HepG2 (cell line): ENCODE data around the gene HMGN5. TPM values are rescaled to one million over a fixed set of nuclear protein-coding genes. Genes with fewer than 3 reads are reported as not detected.

Experiments used
- ATAC-seq: fragments of 200-7000 bp; cut with Tn5 transposase; 3 replicates; pipeline ENCODE4 v1.9.1; 2020; ENCODE audit warnings: mild to moderate bottlenecking, moderate library complexity
- BruUV-seq: library from RNA; stranded (reverse); fragments of 400-500 nt; replicated peaks from 2 replicates; lab custom pipeline; 2021; lab: Mats Ljungman, UMichigan
- CTCF ChIA-PET: fragments of 300-600 bp; formaldehyde crosslinking; extraction: SDS; loops from one replicate; lab custom pipeline; 2021; ENCODE audit warnings: low total read pairs, inconsistent platforms, low intra/inter-chr PET ratio; lab: Yijun Ruan, JAX
- POLR2A ChIA-PET: fragments of 350-600 bp; sonication (Branson Sonifier 250); formaldehyde crosslinking; loops from one replicate; lab custom pipeline; 2020; ENCODE audit warnings: antibody characterized with exemption, inconsistent platforms; lab: Yijun Ruan, JAX
- DNase-seq: peaks from one replicate; pipeline ENCODE4 v3.0.0-alpha.2; 2015; ENCODE audit warnings: low spot score
- FAIRE-seq: peaks from 3 replicates; lab custom pipeline; 2011; peaks lifted over from hg19 to GRCh38; lab: Jason Lieb, UNC
- H2AFZ ChIP-seq: one replicate; pipeline ENCODE4 v1.6.1; 2011; ENCODE audit warnings: low read length, inconsistent platforms
- H3K27ac ChIP-seq: fragments of 300-600 bp; 3 replicates; pipeline ENCODE4 v1.8.0; 2011; ENCODE audit warnings: mixed run types, mild to moderate bottlenecking, mixed read lengths, low read length, inconsistent platforms; ENCODE audit not compliant: insufficient read depth; ENCODE audit errors: extremely low read length
- H3K27me3 ChIP-seq, 2 experiments: fragments of 200-600 bp in 1 of 2; 2 replicates in 1 of 2; 3 replicates in 1 of 2; pipeline versions ENCODE4 v1.6.0 to v1.8.0; 2011; ENCODE audit warnings: low read length in 2 of 2, mild to moderate bottlenecking in 2 of 2, moderate library complexity in 2 of 2, inconsistent platforms in 1 of 2; ENCODE audit not compliant: insufficient read depth in 2 of 2, control insufficient read depth in 1 of 2
- H3K36me3 ChIP-seq, 2 experiments: fragments of 200-600 bp in 1 of 2; replicated peaks in 1 of 2; 2 replicates in 1 of 2; 3 replicates in 1 of 2; pipeline versions ENCODE4 v1.5.1 to v1.8.0; 2011; ENCODE audit warnings: low read length in 2 of 2, inconsistent platforms in 1 of 2; ENCODE audit not compliant: insufficient read depth in 2 of 2, control insufficient read depth in 1 of 2
- H3K4me1 ChIP-seq: 2 replicates; pipeline ENCODE4 v1.5.1; 2012; ENCODE audit warnings: low read length, inconsistent platforms; ENCODE audit not compliant: insufficient read depth
- H3K4me2 ChIP-seq: 2 replicates; pipeline ENCODE4 v1.6.0; 2011; ENCODE audit warnings: low read depth, low read length, inconsistent platforms
- H3K4me3 ChIP-seq, 3 experiments: fragments of 200-600 bp in 1 of 3; sonication (generic), shearing (Covaris generic) in 1 of 3; replicated peaks in 1 of 3; 2 replicates each; pipeline ENCODE4 v1.5.1; 2011 to 2016; ENCODE audit warnings: low read length in 3 of 3, inconsistent platforms in 2 of 3, low read depth in 2 of 3, mild to moderate bottlenecking in 2 of 3, control low read depth in 1 of 3, mixed read lengths in 1 of 3; ENCODE audit not compliant: insufficient read depth in 1 of 3
- H3K79me2 ChIP-seq: one replicate; pipeline ENCODE4 v1.6.1; 2011; ENCODE audit warnings: low read length, inconsistent platforms; ENCODE audit not compliant: insufficient read depth
- H3K9ac ChIP-seq: 2 replicates; pipeline ENCODE4 v1.6.0; 2011; ENCODE audit warnings: mild to moderate bottlenecking, low read depth, low read length, inconsistent platforms; ENCODE audit not compliant: insufficient read depth
- H3K9me3 ChIP-seq: 2 replicates; pipeline ENCODE4 v1.5.1; 2012; ENCODE audit warnings: mild to moderate bottlenecking, low read length
- H4K20me1 ChIP-seq: 2 replicates; pipeline ENCODE4 v1.6.0; 2011; ENCODE audit warnings: inconsistent platforms, mild to moderate bottlenecking, low read length, moderate library complexity; ENCODE audit not compliant: insufficient read depth
- BRCA1 ChIP-seq: sonication (generic); formaldehyde crosslinking; IDR thresholded peaks from 2 replicates; pipeline ENCODE4 v1.4.0; 2020; ENCODE audit warnings: missing genetic modification reagents
- CENPT ChIP-seq: sonication (generic); formaldehyde crosslinking; IDR thresholded peaks from 2 replicates; pipeline ENCODE4 v1.8.0; 2022; ENCODE audit warnings: low read depth, mild to moderate bottlenecking, moderate library complexity, missing genetic modification reagents
- CHD4 ChIP-seq: fragments of 200-600 bp; sonication (generic); IDR thresholded peaks from 2 replicates; pipeline ENCODE4 v1.7.0; 2017; ENCODE audit warnings: mild to moderate bottlenecking, low read length, borderline replicate concordance
- ETV6 ChIP-seq: sonication (generic); formaldehyde crosslinking; conservative IDR thresholded peaks from 2 replicates; pipeline ENCODE4 v1.4.0; 2020; ENCODE audit warnings: missing genetic modification reagents
- PLRG1 ChIP-seq: fragments of 450-650 bp; conservative IDR thresholded peaks from 2 replicates; pipeline ENCODE4 v1.6.1; 2016
- TOPORS ChIP-seq: sonication (generic); formaldehyde crosslinking; IDR thresholded peaks from 2 replicates; pipeline ENCODE4 v1.8.0; 2023; ENCODE audit warnings: mild to moderate bottlenecking, missing genetic modification reagents
- ZNF136 ChIP-seq: sonication (generic); formaldehyde crosslinking; IDR thresholded peaks from 2 replicates; pipeline ENCODE4 v1.8.1; 2022; ENCODE audit warnings: low read depth, mild to moderate bottlenecking, moderate library complexity, missing genetic modification reagents
- ZNF616 ChIP-seq: sonication (generic); formaldehyde crosslinking; IDR thresholded peaks from 2 replicates; pipeline ENCODE4 v1.5.0; 2020; ENCODE audit warnings: low read depth, mild to moderate bottlenecking, missing genetic modification reagents
- WGBS: methylation state at CpG from one replicate; pipeline ENCODE4 v1.1.6; 2017; ENCODE audit warnings: low lambda C conversion rate; 5-methylcytosine and 5-hydroxymethylcytosine counted together
- in situ Hi-C: cut with HindIII; loops from 2 replicates; pipeline ENCODE4 v1.10.0; 2017; ENCODE audit warnings: low pct_unique_long_range_greater_than_20kb; ENCODE audit not compliant: extremely low pct_ligation_motif_present
- intact Hi-C: fragments of 100-400 bp; cut with micrococcal nuclease; formaldehyde crosslinking; loops from one replicate; pipeline ENCODE4 v1.10.0; 2022; ENCODE audit not compliant: unreplicated experiment
- polyA plus RNA-seq, 8 experiments: library from polyadenylated mRNA; depleted of rRNA in 3 of 8; stranded (reverse) in 7 of 8; unstranded in 1 of 8; fragments of >200 nt; fragmentation: Illumina TruSeq in 4 of 8; extraction: Trizol in 4 of 8; gene quantifications; 2 replicates each; pipeline versions ENCODE4 v1.2.1 to v1.2.3, GENCODE V29; 2011 to 2016; ENCODE audit warnings: low read depth in 4 of 8, missing spikeins in 1 of 8, mixed read lengths in 1 of 8; ENCODE audit not compliant: insufficient read depth in 1 of 8
- total RNA-seq, 5 experiments: library from RNA; depleted of rRNA; stranded (reverse); fragments of >200 nt; fragmentation: Illumina TruSeq; extraction: Trizol; gene quantifications; 2 replicates each; pipeline ENCODE4 v1.2.3, GENCODE V29; 2016; ENCODE audit warnings: low read depth in 1 of 5
- TF ChIP-seq, protein P1 (sequence below): sonication (generic); formaldehyde crosslinking; IDR thresholded peaks from 2 replicates; pipeline ENCODE4 v1.5.1; 2020; ENCODE audit warnings: mild to moderate bottlenecking, missing genetic modification reagents, borderline replicate concordance
- TF ChIP-seq, protein P2 (sequence below): sonication (generic); formaldehyde crosslinking; IDR thresholded peaks from 2 replicates; pipeline ENCODE4 v1.5.0; 2020; ENCODE audit warnings: mild to moderate bottlenecking, missing genetic modification reagents, borderline replicate concordance
- TF ChIP-seq, protein P3 (sequence below): IDR thresholded peaks from 2 replicates; pipeline ENCODE4 v1.4.0; 2020; ENCODE audit warnings: mild to moderate bottlenecking, missing genetic modification reagents

The HMGN5 gene
- total and polyA plus RNA-seq, 2 of the 13 experiments (the other 11 are each of a cell fraction or from before 2014, with no cell fraction given): 0.24 to 0.44 TPM

GRCh38 chrX:81206476-81206875 is 4.8 kb upstream of the HMGN5 start:
- 79% methylated on average over 1 of the region's 1 CpG for WGBS
- BruUV-seq: no TSS peak
- intact Hi-C loops (loop anchor here (10.0 kb wide), 1 partner anchor 392 kb away; no protein-coding TSS in a partner anchor), in situ Hi-C loops (no loop called here)
- Histone ChIP-seq H3K9me3 (no peaks in the 10 kb centered on the region), H2AFZ (no peak overlapping the region), H3K4me3 (no peak overlapping the region), H3K9ac (no peak overlapping the region), H3K36me3 (no peaks in the 10 kb centered on the region), H3K27ac (no peak overlapping the region), H3K79me2 (no peaks in the 10 kb centered on the region), H3K27me3 (no peaks in the 10 kb centered on the region), H4K20me1 (no peaks in the 10 kb centered on the region), H3K4me1 (no peaks in the 10 kb centered on the region), H3K4me2 (no peak overlapping the region)
- no peak for TF ChIP-seq ZNF616
- TF ChIP-seq BRCA1 (CRISPR knock-in tag): no peak
- TF ChIP-seq TOPORS (CRISPR knock-in tag): no peak
- no peak for TF ChIP-seq CENPT (CRISPR knock-in tag)
- TF ChIP-seq ETV6 (CRISPR knock-in tag): no peak
- TF ChIP-seq ZNF136 (CRISPR knock-in tag): no peak
- TF ChIP-seq, protein P1, sequence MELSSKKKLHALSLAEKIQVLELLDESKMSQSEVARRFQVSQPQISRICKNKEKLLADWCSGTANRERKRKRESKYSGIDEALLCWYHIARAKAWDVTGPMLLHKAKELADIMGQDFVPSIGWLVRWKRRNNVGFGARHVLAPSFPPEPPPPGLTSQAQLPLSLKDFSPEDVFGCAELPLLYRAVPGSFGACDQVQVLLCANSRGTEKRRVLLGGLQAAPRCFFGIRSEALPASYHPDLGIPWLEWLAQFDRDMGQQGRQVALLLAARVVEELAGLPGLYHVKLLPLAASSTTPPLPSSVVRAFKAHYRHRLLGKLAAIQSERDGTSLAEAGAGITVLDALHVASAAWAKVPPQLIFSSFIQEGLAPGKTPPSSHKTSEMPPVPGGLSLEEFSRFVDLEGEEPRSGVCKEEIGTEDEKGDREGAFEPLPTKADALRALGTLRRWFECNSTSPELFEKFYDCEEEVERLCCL (CRISPR knock-in tag): no peak
- TF ChIP-seq, protein P2, sequence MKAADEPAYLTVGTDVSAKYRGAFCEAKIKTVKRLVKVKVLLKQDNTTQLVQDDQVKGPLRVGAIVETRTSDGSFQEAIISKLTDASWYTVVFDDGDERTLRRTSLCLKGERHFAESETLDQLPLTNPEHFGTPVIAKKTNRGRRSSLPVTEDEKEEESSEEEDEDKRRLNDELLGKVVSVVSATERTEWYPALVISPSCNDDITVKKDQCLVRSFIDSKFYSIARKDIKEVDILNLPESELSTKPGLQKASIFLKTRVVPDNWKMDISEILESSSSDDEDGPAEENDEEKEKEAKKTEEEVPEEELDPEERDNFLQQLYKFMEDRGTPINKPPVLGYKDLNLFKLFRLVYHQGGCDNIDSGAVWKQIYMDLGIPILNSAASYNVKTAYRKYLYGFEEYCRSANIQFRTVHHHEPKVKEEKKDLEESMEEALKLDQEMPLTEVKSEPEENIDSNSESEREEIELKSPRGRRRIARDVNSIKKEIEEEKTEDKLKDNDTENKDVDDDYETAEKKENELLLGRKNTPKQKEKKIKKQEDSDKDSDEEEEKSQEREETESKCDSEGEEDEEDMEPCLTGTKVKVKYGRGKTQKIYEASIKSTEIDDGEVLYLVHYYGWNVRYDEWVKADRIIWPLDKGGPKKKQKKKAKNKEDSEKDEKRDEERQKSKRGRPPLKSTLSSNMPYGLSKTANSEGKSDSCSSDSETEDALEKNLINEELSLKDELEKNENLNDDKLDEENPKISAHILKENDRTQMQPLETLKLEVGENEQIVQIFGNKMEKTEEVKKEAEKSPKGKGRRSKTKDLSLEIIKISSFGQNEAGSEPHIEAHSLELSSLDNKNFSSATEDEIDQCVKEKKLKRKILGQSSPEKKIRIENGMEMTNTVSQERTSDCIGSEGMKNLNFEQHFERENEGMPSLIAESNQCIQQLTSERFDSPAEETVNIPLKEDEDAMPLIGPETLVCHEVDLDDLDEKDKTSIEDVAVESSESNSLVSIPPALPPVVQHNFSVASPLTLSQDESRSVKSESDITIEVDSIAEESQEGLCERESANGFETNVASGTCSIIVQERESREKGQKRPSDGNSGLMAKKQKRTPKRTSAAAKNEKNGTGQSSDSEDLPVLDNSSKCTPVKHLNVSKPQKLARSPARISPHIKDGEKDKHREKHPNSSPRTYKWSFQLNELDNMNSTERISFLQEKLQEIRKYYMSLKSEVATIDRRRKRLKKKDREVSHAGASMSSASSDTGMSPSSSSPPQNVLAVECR (CRISPR knock-in tag): no peak
- no peak for TF ChIP-seq PLRG1
- TF ChIP-seq, protein P3, sequence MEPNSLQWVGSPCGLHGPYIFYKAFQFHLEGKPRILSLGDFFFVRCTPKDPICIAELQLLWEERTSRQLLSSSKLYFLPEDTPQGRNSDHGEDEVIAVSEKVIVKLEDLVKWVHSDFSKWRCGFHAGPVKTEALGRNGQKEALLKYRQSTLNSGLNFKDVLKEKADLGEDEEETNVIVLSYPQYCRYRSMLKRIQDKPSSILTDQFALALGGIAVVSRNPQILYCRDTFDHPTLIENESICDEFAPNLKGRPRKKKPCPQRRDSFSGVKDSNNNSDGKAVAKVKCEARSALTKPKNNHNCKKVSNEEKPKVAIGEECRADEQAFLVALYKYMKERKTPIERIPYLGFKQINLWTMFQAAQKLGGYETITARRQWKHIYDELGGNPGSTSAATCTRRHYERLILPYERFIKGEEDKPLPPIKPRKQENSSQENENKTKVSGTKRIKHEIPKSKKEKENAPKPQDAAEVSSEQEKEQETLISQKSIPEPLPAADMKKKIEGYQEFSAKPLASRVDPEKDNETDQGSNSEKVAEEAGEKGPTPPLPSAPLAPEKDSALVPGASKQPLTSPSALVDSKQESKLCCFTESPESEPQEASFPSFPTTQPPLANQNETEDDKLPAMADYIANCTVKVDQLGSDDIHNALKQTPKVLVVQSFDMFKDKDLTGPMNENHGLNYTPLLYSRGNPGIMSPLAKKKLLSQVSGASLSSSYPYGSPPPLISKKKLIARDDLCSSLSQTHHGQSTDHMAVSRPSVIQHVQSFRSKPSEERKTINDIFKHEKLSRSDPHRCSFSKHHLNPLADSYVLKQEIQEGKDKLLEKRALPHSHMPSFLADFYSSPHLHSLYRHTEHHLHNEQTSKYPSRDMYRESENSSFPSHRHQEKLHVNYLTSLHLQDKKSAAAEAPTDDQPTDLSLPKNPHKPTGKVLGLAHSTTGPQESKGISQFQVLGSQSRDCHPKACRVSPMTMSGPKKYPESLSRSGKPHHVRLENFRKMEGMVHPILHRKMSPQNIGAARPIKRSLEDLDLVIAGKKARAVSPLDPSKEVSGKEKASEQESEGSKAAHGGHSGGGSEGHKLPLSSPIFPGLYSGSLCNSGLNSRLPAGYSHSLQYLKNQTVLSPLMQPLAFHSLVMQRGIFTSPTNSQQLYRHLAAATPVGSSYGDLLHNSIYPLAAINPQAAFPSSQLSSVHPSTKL: no peak
- no peak for TF ChIP-seq CHD4
- POLR2A ChIA-PET: no interaction called here
- CTCF ChIA-PET: no interaction called here
- ATAC-seq: no peak
- DNase-seq: no peak
- FAIRE-seq: no peak
